Esophagus muscularis mucosa (tissue), 4 donors: Measurements from ENCODE around the gene C1QL4. TPM values are rescaled to one million over a fixed set of nuclear protein-coding genes. Genes with fewer than 3 reads are reported as not detected.

Source experiments
- DNase-seq: peaks from one replicate; pipeline ENCODE4 v3.0.0-alpha.2; 2017; ENCODE audit errors: extremely low spot score
- H3K27ac ChIP-seq, 4 donors: fragments of 200-600 bp; sonication (generic); replicated peaks in 1 of 4; 1 replicate in 3 of 4; 2 replicates in 1 of 4; pipeline ENCODE4 v1.5.1; 2016 to 2019; ENCODE audit warnings: mild to moderate bottlenecking in 1 of 4
- H3K27me3 ChIP-seq, 4 donors: fragments of 200-600 bp; sonication (generic); one replicate each; pipeline versions ENCODE4 v1.5.1 to v1.6.0; 2016 to 2019
- H3K36me3 ChIP-seq, 4 donors: fragments of 200-600 bp; sonication (generic); one replicate each; pipeline ENCODE4 v1.5.1; 2016 to 2019
- H3K4me1 ChIP-seq, 4 donors: fragments of 200-600 bp; sonication (generic); one replicate each; pipeline ENCODE4 v1.5.1; 2016 to 2019
- H3K4me3 ChIP-seq, 4 donors: fragments of 200-600 bp; sonication (generic); 1 replicate in 2 of 4; 2 replicates in 2 of 4; pipeline ENCODE4 v1.5.1; 2016 to 2019; ENCODE audit warnings: mild to moderate bottlenecking in 4 of 4, moderate library complexity in 1 of 4
- H3K9me3 ChIP-seq, 4 donors: fragments of 200-600 bp; sonication (generic); 1 replicate in 3 of 4; 2 replicates in 1 of 4; pipeline ENCODE4 v1.5.1; 2016 to 2019
- EP300 ChIP-seq: sonication (generic); formaldehyde crosslinking; IDR thresholded peaks from one replicate; pipeline ENCODE4 v1.6.1; 2017; ENCODE audit warnings: antibody characterized with exemption
- POLR2A ChIP-seq: fragments of 450-650 bp; IDR thresholded peaks from one replicate; pipeline ENCODE4 v1.6.1; 2017; ENCODE audit warnings: antibody characterized with exemption, moderate library complexity, mild to moderate bottlenecking, low read depth
- POLR2AphosphoS5 ChIP-seq, 2 donors: sonication (generic); formaldehyde crosslinking; IDR thresholded peaks; one replicate each; pipeline ENCODE4 v1.6.1; 2017; ENCODE audit warnings: antibody characterized with exemption in 2 of 2
- WGBS: methylation state at CpG from one replicate; pipeline ENCODE4 v1.1.5; 2018; 5-methylcytosine and 5-hydroxymethylcytosine counted together
- intact Hi-C: fragments of 100-400 bp; cut with DNase I; formaldehyde crosslinking; loops from one replicate; pipeline ENCODE4 v1.15.1; 2023
- total RNA-seq, 4 donors: library from RNA; depleted of rRNA; stranded (reverse); fragments of >200 nt; gene quantifications; one replicate each; pipeline versions ENCODE4 v1.1.0 to v1.2.1, GENCODE V29; 2016
- TF ChIP-seq, protein P1 (sequence below), 3 experiments: fragments of 200-600 bp in 2 of 3; fragments of 450-650 bp in 1 of 3; sonication (generic) in 2 of 3; IDR thresholded peaks; one replicate each; pipeline ENCODE4 v1.5.1; 2017 to 2019; ENCODE audit warnings: antibody characterized with exemption in 3 of 3, mild to moderate bottlenecking in 2 of 3, moderate library complexity in 1 of 3

Gene C1QL4
- total RNA-seq, 4 donors from 2014 or later = not detected

DNA sequence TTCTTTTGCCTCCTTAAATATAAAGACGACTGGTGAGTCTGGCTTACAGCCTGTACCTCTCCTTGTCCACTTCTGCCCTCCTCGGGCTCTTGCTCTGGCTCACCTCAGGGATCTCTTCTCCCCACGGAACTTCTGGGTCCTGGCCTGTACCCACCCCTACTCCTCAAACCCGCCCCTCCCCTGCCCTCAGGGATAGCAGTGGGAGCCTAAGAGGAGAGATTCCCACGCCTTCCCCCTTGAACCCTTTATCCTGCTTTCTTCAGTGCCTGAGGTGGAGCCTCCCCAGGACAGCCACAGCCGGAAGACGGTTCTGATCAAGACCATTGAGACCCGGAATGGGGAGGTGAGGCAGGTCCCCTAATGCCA is 39.3 kb downstream of the C1QL4 start:
- 31% methylated on average over 8 of the region's 8 CpGs for WGBS
- TF ChIP-seq POLR2AphosphoS5 (IDR thresholded peaks at IDR 0.05) = no peak
- TF ChIP-seq, protein P1, sequence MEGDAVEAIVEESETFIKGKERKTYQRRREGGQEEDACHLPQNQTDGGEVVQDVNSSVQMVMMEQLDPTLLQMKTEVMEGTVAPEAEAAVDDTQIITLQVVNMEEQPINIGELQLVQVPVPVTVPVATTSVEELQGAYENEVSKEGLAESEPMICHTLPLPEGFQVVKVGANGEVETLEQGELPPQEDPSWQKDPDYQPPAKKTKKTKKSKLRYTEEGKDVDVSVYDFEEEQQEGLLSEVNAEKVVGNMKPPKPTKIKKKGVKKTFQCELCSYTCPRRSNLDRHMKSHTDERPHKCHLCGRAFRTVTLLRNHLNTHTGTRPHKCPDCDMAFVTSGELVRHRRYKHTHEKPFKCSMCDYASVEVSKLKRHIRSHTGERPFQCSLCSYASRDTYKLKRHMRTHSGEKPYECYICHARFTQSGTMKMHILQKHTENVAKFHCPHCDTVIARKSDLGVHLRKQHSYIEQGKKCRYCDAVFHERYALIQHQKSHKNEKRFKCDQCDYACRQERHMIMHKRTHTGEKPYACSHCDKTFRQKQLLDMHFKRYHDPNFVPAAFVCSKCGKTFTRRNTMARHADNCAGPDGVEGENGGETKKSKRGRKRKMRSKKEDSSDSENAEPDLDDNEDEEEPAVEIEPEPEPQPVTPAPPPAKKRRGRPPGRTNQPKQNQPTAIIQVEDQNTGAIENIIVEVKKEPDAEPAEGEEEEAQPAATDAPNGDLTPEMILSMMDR (IDR thresholded peaks at IDR 0.05) = no peak
- no peak for TF ChIP-seq EP300
- no peak for TF ChIP-seq POLR2A

DNA sequence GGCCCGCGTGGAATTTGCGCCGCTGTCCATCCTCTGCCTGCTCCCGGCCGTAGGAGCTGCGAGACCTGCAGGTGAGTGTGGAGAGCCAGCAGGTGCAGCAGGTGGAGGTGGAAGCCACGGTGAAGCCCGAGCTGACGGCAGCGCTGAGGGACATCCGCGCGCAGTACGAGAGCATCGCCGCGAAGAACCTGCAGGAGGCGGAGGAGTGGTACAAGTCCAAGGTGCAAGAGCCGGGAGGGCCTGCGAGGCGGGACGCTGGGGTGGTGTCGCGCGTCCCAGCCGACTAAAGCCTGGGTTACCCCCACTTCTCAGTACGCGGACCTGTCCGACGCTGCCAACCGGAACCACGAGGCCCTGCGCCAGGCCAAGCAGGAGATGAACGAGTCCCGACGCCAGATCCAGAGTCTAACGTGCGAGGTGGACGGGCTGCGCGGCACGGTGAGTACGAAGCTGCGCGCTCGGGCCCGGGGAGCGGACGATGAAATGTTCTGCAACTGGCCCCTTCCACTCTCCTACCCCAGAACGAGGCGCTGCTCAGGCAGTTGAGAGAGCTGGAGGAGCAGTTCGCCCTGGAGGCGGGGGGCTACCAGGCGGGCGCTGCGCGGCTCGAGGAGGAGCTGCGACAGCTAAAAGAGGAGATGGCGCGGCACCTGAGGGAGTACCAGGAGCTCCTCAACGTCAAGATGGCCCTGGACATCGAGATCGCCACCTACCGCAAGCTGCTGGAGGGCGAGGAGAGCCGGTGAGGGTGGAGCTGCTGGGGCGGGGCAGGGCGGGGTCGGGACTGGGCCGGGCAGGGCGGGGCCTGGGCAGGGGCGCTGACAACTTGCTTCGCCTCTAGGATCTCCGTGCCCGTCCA is 39.9 kb downstream of the C1QL4 start:
- no peaks in the 10 kb centered on the region for H3K9me3 ChIP-seq
- intact Hi-C loops = no loop called here
- no peak overlapping the region for H3K27ac ChIP-seq
- H3K4me1 ChIP-seq = peaks cover 28 to 51% (median 41%) of the 10 kb centered on the region in 4 donors
- peaks cover 0 to 78% (median 42%) of the 10 kb centered on the region in 4 donors for H3K27me3 ChIP-seq
- peak overlapping the region; percentile 7 to 47 (median 30) for H3K4me3 ChIP-seq
- no peak for TF ChIP-seq POLR2A
- no peaks in the 10 kb centered on the region for H3K36me3 ChIP-seq
- 8% methylated on average over 10 of the region's 77 CpGs for WGBS
- DNase-seq = no peak

More for the DNA sequence above, 39.3 kb downstream of the C1QL4 start:
- peaks cover 0 to 84% (median 42%) of the 10 kb centered on the region in 4 donors for H3K27me3 ChIP-seq
- peaks cover 28 to 50% (median 39%) of the 10 kb centered on the region in 4 donors for H3K4me1 ChIP-seq
- no peak for DNase-seq
- no peaks in the 10 kb centered on the region for H3K9me3 ChIP-seq
- no peaks in the 10 kb centered on the region for H3K36me3 ChIP-seq
- H3K27ac ChIP-seq = no peak overlapping the region
- intact Hi-C loops = no loop called here
- peak overlapping the region in 3 of 4 donors; percentile 29 to 47 (median 31) for H3K4me3 ChIP-seq

GRCh38 chr12:49296034-49296835 is 40.8 kb downstream of the C1QL4 start:
- intact Hi-C loops = no loop called here
- DNase-seq = no peak
- Histone ChIP-seq H3K9me3 (no peaks in the 10 kb centered on the region), H3K36me3 (no peaks in the 10 kb centered on the region), H3K4me3 (peak overlapping the region; percentile 7 to 47 (median 30)), H3K27me3 (peaks cover 0 to 69% (median 42%) of the 10 kb centered on the region in 4 donors), H3K27ac (no peak overlapping the region), H3K4me1 (peaks cover 28 to 51% (median 41%) of the 10 kb centered on the region in 4 donors)
- no peak for TF ChIP-seq POLR2A
- TF ChIP-seq, protein P1 (IDR thresholded peaks at IDR 0.05) = peak; percentile 26 to 58 (median 43)
- WGBS = 20% methylated on average over 27 of the region's 54 CpGs

DNA sequence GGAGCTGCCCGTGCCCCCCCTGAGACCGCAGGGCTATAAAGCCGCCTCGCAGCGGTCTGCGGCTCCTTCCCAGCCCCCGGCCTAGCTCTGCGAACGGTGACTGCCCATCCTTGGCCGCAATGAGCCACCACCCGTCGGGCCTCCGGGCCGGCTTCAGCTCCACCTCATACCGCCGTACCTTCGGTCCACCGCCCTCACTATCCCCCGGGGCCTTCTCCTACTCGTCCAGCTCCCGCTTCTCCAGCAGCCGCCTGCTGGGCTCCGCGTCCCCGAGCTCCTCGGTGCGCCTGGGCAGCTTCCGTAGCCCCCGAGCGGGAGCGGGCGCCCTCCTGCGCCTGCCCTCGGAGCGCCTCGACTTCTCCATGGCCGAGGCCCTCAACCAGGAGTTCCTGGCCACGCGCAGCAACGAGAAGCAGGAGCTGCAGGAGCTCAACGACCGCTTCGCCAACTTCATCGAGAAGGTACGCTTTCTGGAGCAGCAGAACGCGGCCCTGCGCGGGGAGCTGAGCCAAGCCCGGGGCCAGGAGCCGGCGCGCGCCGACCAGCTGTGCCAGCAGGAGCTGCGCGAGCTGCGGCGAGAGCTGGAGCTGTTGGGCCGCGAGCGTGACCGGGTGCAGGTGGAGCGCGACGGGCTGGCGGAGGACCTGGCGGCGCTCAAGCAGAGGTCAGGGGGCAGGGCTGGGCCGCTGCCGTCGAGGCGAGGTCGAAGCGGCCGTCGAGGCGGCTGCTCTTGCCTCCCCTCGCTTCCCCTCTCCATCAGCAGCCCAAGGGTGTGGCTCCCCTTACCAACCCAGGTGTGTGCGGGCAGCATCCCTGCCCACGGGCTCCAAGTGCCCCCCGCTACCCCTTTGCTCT is 41.7 kb downstream of the C1QL4 start, which contains the start of gene PRPH:
Gene PRPH (plus strand): TSS at position 66 of the 855 bp plus-strand sequence. CDS start 54 bp downstream, at position 120.
- DNase-seq = no peak
- WGBS = 36% methylated on average over 36 of the region's 82 CpGs
- H3K36me3 ChIP-seq = no peaks in the 10 kb centered on the region
- TF ChIP-seq POLR2AphosphoS5 (IDR thresholded peaks at IDR 0.05) = no peak
- TF ChIP-seq POLR2A = no peak
- TF ChIP-seq, protein P1 (IDR thresholded peaks at IDR 0.05) = no peak
- no peak within 1 kb of the TSS for H3K27ac ChIP-seq
- intact Hi-C loops = no loop called here
- no peaks in the 10 kb centered on the region for H3K9me3 ChIP-seq
- H3K4me1 ChIP-seq = peaks cover 28 to 51% (median 41%) of the 10 kb centered on the region in 4 donors
- H3K4me3 ChIP-seq = peak within 1 kb of the TSS in 2 of 4 donors; percentile 2 to 3
- H3K27me3 ChIP-seq = peaks cover 0 to 62% (median 42%) of the 10 kb centered on the region in 4 donors
